Right ventricle myocardium inferior (tissue), 1 donor: ENCODE measurements around the gene ALDH5A1. TPM values are rescaled to one million over a fixed set of nuclear protein-coding genes. Genes with fewer than 3 reads are reported as not detected.

Experiments used
- ATAC-seq: fragments of 200-7000 bp; cut with Tn5 transposase; one replicate; pipeline ENCODE4 v1.9.1; 2020; ENCODE audit warnings: mild to moderate bottlenecking, moderate library complexity
- DNase-seq: peaks from one replicate; pipeline ENCODE4 v3.0.0; 2021; ENCODE audit errors: missing footprints
- intact Hi-C: fragments of 100-400 bp; cut with DNase I; formaldehyde crosslinking; loops from one replicate; pipeline ENCODE4 v1.11.0; 2022
- total RNA-seq: library from RNA; stranded (reverse); fragmentation: NEBNext Ultra II Directional; extraction: Animal tissue kit (Norgen Biotek cat#: 25700); gene quantifications from one replicate; pipeline ENCODE4 v1.2.1, GENCODE V29; 2021
- donor health status: DM: no; HTN: yes; CAD: no; lungs with severe emphysema.

The ALDH5A1 gene
- total RNA-seq, 1 donor from 2014 or later: 25.1 TPM

DNA sequence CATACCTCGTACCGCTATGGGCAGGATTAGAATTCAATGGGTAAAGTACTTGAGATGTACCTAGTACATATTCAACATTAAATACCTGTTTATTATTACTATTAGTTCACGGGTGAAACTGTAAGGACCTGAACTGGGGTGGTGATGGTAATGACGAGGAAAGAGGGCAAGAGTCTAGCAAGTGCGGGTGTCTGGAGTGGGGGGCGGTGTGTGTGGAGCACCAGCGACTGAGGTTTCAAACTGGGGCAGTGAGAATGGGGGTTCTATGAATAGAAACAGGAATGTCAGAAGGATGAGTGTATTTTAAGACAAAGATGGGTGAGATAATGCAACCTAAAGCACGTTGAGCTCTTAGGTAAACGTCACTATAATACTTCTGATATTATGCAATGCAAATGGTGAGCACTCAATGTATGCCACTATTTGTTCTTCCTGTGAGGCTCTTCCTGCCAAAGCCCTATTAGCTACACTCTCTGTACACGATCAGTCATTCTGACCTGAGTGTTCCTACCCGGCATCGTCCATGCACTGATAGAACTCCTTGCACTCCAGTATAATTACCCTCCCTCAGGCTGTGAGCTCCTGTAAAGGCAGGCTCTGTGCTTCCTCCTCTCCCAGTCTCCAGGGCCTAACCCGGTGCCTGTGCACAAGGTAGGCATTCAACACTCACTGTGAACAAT, 55.0 kb downstream of the ALDH5A1 start:
- ATAC-seq: no peak

GRCh38 chr6:24551139-24551538, 56.4 kb downstream of the ALDH5A1 start:
- intact Hi-C loops: no loop called here
- DNase-seq (no peak), ATAC-seq (no peak)

More for the DNA sequence above, 55.0 kb downstream of the ALDH5A1 start:
- DNase-seq: no peak
- intact Hi-C loops: no loop called here

- DNase-seq: no peak
Observed at GRCh38 chr6:24554474-24554873, 59.7 kb downstream of the ALDH5A1 start.

GRCh38 chr6:24558516-24558915, 63.7 kb downstream of the ALDH5A1 start:
- intact Hi-C loops: no loop called here
- ATAC-seq: no peak
- DNase-seq: no peak

More at GRCh38 chr6:24554474-24554873, 59.7 kb downstream of the ALDH5A1 start:
- intact Hi-C loops: no loop called here
- no peak for ATAC-seq

DNA sequence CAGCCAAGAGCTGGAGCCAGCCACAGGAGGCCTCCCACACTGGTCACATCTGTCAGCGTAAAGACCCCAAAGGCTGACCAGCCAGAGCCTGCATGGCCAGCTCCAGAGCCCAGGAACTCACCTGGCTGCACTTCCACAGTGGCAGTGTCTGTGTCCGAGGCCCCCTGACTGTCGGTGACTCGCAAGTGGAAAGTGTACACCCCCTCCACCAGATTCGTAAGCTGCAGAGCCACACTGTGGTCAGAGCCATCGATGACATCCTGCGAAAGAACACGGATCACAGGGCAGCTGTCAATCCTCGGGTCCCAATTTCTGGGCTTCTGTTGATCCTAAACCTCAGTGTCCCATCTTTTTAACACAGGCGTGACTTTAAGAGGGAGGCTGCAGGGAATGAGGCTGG, 69.3 kb downstream of the ALDH5A1 start:
- ATAC-seq: no peak
- no peak for DNase-seq
- intact Hi-C loops: no loop called here

DNA sequence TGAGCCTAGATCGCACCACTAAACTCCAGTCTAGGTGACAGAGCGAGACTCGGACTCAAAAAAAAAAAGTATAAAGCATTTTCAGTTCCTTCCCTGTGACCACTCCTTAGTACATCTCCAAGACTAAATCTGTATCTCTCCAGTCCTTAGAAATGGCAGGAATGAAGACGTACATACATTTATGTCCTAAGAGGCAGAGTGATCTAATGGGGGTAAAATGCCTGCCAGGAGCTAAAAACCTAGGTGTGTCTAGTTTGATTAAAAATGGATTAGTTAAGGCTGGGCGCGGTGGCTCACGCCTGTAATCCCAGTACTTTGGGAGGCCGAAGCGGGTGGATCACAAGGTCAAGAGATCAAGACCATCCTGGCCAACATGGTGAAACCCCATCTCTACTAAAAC, 70.4 kb downstream of the ALDH5A1 start:
- ATAC-seq (no peak), DNase-seq (no peak)
- intact Hi-C loops: no loop called here

DNA sequence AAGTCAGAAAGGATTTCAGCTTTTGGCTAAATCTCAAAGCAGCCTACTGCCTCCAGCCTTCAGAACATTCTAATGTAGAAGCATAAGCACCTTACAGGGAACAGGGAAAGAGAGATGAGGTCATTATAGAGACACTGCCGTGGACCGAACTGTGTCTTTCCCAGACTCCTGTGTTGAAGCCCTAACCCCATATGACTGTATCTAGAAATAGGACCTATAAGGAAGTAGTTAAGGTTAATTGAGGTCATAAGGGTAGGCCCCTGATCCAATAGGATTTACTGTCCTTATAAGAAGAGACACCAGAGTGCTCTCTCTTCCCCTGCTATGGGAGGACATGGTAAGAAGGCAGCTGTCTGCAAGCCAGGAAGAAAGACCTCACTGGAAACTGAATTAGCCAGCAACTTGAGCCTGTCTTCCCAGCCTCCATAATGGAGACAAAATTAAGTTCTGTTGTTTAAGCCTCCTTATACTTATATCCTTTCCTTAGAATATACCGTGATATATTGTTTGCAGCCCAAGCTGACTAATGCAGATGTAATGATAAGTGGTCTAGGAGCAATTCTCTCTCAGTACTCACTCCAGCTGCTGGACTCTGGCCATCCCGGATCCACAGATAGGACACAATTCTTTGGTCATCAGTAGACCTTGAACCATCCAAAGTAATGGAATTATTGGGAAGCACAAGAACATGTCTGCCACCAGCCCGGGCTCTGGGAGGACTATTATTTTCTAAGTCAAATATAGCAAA, 71.4 kb downstream of the ALDH5A1 start:
- ATAC-seq: no peak

DNA sequence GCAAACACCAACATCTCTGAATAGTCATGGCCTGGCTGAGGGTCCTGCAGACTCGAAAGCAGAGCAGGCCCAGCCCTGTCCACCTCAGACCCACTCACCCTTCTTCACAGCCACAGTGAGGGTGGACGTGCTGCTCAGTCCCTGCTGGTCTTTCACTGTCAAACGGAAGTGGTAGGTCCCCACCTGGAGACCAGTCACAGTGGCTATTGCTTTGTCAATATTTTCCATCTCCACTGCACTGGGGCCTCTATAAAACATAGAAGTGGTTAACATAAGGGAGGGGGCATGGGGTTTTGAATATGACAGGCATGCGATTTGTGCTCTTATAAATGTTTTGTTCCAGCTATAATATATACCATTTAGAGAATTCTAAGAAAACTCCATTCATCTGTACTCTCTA, 73.9 kb downstream of the ALDH5A1 start:
- DNase-seq (no peak), ATAC-seq (no peak)
- intact Hi-C loops: no loop called here

More for the DNA sequence above, 71.4 kb downstream of the ALDH5A1 start:
- DNase-seq: no peak
- intact Hi-C loops: no loop called here

DNA sequence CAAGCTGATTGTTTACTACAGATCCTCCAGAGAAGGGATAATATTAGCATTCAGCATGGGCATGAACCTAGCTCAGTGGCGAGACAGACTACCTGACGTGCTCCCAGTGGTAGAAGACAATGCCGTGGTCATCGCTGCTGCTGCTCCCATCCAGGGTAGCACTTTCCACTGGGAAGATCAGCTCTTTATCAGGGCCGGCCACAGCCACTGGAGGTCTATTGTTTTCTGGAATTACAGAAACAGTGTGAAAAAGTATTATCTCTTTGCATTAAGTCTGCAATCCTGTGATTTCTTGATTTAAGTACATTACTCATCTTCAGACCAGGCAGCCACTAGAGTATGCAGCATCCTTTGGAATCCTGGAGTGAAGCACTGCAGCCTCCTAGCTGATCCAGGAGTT, 75.0 kb downstream of the ALDH5A1 start:
- no peak for DNase-seq
- ATAC-seq: no peak
- intact Hi-C loops: no loop called here

GRCh38 chr6:24571361-24571760, 76.6 kb downstream of the ALDH5A1 start:
- ATAC-seq: no peak
- DNase-seq: no peak
- intact Hi-C loops: no loop called here

- ATAC-seq (no peak), DNase-seq (no peak)
- intact Hi-C loops: no loop called here
Observed at GRCh38 chr6:24574809-24575208, 80.0 kb downstream of the ALDH5A1 start.

- intact Hi-C loops: no loop called here
- no peak for DNase-seq
- no peak for ATAC-seq
Observed at GRCh38 chr6:24576447-24576846, 81.7 kb downstream of the ALDH5A1 start.

GRCh38 chr6:24581084-24581669, 86.4 kb downstream of the ALDH5A1 start:
- DNase-seq (peak; percentile 76), ATAC-seq (peak; percentile 71)
- intact Hi-C loops: loop anchor here (5.0 kb wide), 2 partner anchors 181 to 491 kb away; no protein-coding TSS in a partner anchor

DNA sequence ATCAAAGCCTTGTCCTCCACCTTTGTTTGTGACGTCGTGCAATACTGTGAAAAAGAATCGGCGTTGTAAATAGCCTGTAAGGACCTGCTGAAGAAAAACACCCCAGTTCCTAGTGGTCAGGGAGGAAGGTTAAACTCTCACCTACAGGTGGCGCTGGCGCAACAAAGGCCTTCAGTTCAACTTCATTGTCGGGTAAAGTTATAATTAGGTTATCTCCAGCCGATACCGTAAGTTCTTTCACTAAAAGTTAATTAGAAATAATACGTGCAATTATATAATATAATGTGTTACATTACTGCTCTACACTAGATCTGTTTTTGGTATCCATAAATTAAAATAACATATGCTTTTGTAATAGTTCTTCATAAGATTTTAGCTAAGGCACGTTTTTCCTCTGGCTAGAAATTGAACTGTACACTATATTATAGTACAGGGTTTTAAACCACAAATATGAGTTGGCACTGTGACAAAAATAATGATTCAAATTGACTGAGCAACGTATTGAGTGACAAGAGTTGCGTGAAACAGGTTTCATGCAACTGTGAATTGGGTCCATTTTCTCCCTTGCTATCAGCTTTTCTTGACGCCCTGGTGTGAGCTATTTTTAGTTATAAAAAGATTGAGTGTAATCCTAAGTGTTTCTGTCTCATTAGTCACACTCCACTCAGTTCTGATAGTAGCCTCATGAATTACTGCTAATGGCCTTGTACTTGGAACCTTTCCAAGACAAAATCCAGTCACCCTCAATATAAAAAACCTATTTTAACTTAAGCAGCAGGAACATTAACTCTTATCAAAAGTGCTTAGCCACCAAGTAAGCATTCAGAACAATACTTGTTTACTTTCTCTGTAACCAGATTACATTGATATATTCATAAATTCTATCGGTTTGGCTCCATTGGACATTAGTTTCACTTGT, 89.0 kb downstream of the ALDH5A1 start:
- intact Hi-C loops: loop anchor here (1.0 to 5.0 kb wide), 3 partner anchors 112 to 489 kb away; no protein-coding TSS in a partner anchor
- peak; percentile 79 for DNase-seq
- ATAC-seq: peak; percentile 87

- DNase-seq (no peak), ATAC-seq (no peak)
- intact Hi-C loops: loop anchor here (5.0 kb wide), 2 partner anchors 178 to 488 kb away; no protein-coding TSS in a partner anchor
Observed at GRCh38 chr6:24584382-24584720, 89.6 kb downstream of the ALDH5A1 start.
